ENCODE data around the gene SBK3.
"Not testable (repeated sequence)": the region's sequence is repeated elsewhere in the genome, so short reads cannot be mapped to it uniquely, and the experiment has no call there.

Gene SBK3

DNA sequence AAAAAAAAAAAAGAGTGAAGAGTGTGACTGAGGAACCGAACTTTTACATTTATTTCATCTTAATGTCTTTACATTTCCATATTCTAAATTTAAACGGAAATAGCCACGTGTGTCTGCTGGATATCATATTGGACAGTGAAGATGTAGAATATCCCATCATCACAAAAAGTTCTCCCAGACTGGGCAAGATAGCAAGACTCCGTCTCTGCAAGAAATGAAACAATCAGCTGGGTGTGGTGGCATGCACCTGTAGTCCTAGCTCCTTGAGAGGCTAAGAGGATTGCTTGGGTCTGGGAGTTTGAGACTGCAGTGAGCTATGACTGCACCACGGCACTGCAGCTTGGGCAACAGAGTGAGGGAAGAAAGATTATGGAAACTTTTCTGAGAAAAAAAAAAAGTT lies 31.4 kb upstream of the SBK3 start:
- DNase-seq (ENCODE audit: low read depth in 2 of 2), result no peak

DNA sequence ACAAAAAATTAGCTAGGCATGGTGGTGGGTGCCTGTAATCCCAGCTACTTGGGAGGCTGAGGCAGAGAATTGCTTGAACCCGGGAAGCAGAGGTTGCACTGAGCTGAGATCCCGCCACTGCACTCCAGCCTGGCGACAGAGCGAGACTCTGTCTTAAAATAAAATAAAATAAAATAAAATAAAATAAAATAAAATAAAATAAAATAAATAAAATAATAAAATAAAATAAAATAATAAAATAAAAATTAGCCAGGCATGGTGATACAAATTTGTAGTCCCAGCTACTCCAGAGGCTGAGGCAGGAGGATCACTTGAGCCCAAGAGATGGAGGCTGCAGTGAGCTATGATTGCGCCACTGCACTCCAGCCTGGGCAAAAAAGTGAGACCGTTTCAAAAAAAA lies 28.6 kb upstream of the SBK3 start:
- DNase-seq (ENCODE audit: low read depth in 2 of 2), result not testable (repeated sequence)

GRCh38 chr19:55569477-55569876 lies 24.1 kb upstream of the SBK3 start:
- not testable (repeated sequence) for DNase-seq (ENCODE audit: low read depth in 2 of 2)

DNA sequence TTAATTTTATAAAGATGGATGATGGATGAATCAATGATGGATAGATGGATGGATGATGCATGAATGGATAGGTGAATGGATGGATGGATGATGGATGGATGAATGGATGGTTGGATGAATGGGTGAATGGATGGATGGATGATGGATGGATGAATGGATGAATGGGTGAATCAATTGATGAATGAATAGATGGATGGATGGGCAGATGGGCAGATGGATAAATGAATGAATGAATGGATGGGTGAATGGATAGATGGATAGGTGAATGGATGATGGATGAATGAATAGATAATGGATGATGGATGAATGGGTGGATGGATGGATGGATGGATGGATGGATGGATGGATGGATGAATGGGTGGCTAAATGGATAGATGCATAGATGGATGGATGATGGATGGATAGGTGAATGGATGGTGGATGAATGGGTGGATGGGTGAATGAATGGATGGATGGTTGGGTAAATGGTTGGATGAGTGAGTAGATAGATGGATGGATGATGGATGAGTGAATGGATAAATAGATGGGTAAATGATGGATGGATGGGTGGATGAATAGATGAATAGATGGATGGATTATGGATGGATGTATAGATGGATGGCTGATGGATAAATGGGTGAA lies 22.5 kb upstream of the SBK3 start:
- DNase-seq (ENCODE audit: low read depth in 2 of 2), result no peak

- no peak for DNase-seq (ENCODE audit: low read depth in 2 of 2)
Measured at GRCh38 chr19:55566823-55567222, 21.5 kb upstream of the SBK3 start.

- no peak for DNase-seq (ENCODE audit: low read depth in 2 of 2)
Measured at GRCh38 chr19:55563261-55563690, 17.9 kb upstream of the SBK3 start.

DNA sequence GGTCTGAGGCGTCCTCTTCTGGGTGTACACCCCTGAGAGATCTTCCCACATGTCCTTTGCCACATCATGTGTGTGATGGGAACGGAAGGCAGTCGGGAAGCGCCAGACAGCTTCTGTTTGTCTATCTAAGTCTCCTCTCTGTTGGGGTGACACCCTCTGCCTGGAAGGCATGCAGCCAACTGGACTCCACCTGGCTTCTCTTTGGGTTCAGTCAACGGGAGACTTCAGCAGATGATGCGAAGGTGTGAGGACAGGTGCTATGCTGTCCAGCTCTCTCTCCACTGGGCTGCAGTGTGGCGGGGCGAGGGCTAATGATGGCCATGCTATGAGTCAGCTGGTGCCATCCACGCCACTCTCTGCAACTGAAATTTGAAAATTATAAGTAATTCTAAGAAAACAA lies 14.3 kb upstream of the SBK3 start:
- no peak for DNase-seq (ENCODE audit: low read depth in 2 of 2)

DNA sequence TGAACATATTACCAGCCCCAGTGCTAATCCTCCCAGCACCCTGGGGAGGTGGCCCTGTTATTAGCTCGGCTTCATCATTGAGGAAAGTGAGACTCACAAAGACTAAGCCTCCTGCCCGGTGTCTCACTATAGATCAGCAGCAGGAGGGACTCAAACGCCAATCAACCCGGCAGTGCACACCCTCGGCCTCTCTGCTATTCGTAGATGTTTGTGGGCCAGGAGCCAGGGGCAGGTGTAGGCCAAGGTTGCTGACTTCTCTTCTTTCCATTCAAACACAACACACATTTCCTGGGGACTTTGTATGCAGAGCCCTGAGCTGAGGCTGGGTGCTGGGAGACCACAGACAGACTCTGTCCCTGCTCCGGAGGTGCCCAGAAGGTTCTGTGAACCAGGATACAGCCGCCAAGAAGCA lies 9.4 kb upstream of the SBK3 start:
- DNase-seq (ENCODE audit: low read depth in 2 of 2), result no peak

DNA sequence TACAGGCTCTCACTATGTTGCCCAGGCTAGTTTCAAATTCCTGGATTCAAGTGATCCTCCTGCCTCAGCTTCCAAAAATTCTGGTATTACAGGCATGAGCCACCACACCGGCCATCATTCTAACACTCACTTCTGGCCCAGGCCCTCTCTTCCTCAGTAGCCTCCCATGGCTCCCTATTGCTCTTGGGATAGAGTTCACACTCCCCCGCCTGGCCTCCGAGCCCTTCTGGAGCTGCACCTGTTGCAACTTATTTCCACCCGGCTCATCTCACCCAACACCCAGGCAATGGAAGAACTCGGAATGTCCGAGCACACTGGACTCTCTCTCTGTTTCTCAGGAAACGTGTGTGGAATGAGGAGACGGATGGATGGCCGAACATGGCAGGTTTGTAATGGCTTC lies 9.0 kb upstream of the SBK3 start:
- DNase-seq (ENCODE audit: low read depth in 2 of 2), result no peak

GRCh38 chr19:55553217-55554182 lies 8.2 kb upstream of the SBK3 start:
- DNase-seq (ENCODE audit: low read depth in 2 of 2), result no peak

GRCh38 chr19:55552620-55553019 lies 7.3 kb upstream of the SBK3 start:
- peak; percentile 65 to 66 for DNase-seq (ENCODE audit: low read depth in 2 of 2)

- no peak for DNase-seq (ENCODE audit: low read depth in 2 of 2)
Measured at GRCh38 chr19:55552206-55552605, 6.9 kb upstream of the SBK3 start.

GRCh38 chr19:55550321-55550650 lies 4.9 kb upstream of the SBK3 start:
- DNase-seq (ENCODE audit: low read depth in 2 of 2), result no peak

DNA sequence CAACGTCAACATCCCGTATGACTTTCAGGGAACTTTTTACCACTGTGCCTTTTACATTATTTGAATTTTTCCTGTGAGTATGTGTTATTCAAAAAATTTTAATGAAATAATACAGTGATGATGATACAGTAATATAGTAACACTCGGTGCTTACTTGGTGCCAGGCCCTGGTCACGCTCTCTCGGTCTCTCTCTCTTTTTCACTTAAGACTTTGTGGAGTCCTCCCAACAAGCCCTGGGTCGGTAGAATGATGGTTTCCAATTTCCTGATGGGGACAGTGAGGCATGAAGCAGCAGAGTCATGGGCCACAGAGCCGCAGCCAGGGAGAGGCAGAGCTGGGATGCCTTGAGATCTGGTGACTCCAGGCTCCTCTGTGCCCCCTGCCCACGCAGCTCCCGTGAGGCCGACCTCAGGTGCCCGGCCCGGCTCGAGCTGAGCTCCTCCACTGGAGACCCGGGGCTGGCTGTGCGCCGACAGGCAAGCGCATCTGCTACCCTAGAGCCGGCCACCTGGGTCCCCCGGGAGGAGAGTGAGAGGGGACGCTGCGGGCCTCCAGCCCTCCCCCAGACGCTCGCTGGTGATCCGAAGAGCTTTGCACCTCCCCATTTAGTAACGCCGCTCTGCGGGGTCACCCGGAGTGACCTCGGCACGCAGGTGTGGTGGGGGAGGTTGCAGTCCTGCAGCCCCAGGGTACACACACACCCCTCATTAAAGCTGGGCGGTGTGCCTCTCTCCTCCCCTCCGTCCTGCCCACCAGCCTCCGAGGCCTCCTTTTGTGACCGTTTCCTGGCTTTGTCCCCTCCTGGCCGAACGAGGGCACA lies 4.4 kb upstream of the SBK3 start:
- DNase-seq (ENCODE audit: low read depth in 2 of 2), result peak; percentile 78 to 80

DNA sequence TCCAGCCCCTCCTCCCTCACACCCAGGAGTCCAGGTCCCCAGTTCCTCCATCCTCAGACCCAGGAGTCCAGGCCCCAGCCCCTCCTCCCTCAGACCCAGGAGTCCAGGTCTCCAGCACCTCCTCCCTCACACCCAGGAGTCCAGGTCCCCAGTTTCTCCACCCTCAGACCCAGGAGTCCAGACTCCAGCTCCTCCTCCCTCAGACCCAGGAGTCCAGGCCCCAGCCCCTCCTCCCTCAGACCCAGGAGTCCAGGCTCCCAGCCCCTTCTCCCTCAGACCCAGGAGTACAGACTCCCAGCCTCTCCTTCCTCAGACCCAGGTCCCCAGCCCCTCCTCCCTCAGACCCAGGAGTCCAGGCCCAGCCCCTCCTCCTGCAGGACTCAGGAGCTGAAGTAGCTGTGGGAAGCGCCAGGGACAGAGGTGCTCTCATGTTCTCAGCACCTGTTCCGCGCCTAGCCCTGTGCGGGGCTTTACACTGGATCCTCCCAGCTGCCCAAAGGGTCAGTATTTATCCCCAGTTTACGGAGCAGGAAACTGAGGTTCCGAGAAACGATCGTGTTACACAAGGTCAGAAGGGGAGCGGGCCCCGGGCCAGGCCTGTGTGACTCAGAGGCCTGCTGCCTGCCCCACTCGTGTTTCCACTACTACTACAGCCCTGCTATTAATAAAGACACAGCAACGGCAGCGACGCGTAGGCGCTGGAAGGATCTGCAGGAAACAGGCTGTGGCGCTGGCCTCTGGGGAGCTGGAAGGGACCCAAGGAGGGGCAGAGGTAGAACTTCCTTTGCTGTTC lies 1.7 kb upstream of the SBK3 start:
- DNase-seq (ENCODE audit: low read depth in 2 of 2), result no peak

DNA sequence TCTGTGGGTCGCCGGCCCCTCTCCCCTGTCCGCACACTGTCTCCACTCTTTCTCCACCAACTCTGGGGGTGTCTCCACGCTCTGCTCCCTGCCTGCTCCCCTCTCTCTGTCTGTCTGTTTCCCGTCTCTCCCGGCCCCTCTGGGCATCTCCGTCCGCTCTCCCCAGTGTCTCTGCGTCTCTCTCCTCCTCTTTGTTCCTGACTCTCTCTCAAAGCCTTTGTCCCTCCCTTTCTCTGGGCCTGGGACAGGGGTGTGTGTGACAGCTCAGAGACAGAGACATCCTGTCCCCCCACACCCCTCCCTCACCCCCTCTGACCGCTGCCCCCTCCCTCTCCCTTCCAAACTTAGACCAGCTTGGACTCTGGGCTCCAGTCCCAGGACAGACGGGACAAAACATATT lies 668 bp upstream of the SBK3 start:
- DNase-seq (ENCODE audit: low read depth in 2 of 2), result no peak

DNA sequence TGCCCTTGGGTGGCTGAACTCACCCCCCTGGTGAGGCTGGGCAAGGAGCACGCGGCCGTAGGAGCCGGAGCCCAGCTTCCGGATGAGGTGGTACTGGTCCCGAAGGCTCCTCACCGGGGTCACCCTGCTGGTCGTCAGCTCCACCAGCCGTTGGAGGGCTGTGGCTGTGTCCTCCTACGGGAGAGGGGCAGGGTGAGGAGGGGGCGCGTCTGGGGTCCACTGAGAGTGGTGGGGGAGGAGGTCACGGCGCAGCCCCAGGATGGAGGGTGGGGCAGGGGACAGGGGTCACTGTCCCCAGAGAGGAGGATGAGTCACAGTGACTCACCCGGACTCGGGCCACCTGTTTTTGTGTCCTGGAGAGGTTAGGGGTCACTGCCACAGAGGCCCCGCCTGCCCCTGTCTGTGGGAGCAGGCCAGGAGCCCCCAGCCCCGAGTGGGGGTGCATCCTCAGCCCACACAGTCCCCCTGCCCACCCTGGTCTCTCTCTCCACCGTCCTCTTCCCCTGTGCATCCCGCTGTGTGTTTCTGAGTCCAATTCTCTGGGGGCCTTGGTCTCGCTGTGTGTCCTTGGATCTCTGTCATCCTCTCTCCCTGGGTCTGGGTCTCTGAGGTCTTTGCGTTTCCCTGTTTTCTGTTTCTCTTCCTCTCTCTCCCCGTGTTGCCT lies 435 bp downstream of the SBK3 start:
- no peak for DNase-seq (ENCODE audit: low read depth in 2 of 2)

DNA sequence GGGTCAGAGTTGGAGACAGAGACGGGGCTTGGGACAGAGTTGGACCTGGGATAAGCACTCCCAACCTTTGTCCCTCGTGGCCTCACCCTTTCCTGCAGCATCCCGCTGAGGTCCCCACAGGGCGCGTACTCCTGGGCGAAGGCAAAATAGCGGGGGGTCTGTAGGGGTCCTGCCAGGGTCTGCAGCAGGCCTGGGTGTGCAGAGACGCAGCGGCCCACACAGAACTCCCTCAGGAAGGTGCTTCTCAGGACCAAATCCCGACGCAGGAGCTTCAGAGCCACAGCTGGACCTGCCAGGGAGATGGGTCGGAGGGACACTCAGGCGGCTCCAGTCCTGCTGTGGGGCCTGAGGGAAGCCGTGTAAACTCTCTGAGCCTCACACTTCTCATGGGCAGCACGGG lies 1.3 kb downstream of the SBK3 start:
- no peak for DNase-seq (ENCODE audit: low read depth in 2 of 2)

DNA sequence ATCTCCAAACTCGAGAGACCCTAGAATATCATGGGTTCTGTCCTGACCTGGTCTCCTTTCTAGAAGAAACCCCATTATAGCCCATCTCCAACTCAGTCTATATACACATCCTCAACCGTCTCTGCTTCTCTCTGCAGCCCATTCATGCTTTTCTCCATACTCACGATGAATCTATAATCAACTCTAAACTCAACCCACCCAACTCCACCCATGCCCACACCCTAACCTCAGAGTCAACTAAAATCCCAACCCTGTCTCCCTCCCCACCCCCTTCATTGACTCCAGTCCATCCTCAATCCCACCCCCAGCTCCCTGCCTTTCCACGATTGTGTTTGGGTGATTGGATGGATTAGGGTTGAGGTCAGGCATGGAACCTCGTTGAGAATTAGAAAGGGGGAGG lies 1.8 kb downstream of the SBK3 start:
- DNase-seq (ENCODE audit: low read depth in 2 of 2), result no peak

- DNase-seq (ENCODE audit: low read depth in 2 of 2), result no peak
Measured at GRCh38 chr19:55542292-55542855, 3.0 kb downstream of the SBK3 start.

DNA sequence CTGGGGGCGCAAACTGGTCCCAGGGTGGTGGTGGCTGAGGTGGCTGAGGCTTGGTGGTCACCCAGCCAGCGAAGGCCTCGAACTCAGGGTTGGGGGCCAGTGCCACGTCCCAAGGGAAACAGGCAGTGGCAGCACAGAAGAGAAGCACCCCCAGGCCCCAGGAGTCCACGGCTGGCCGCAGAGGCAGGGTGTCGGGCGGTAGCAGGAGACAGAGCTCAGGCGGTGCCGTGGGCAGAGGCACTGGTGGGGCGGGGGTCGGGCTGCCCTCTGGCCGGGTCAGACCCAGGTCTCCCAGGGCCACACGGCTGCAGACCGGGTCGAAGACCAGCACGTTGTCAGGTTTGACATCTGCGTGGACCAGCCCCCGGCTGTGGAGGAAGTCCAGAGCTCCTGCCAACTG lies 4.3 kb downstream of the SBK3 start:
- no peak for DNase-seq (ENCODE audit: low read depth in 2 of 2)
